HG02623 (cell line): ENCODE measurements around the gene PGBD1.
"Not testable (repeated sequence)": the region's sequence is repeated elsewhere in the genome, so short reads cannot be mapped to it uniquely, and the experiment has no call there.

Experiments
- ATAC-seq: cut with Tn5 transposase; IDR thresholded peaks from one replicate; pipeline ENCODE4 v1.9.1; 2021; ENCODE audit warnings: moderate library complexity; ENCODE audit not compliant: unreplicated experiment

Gene PGBD1

GRCh38 chr6:28269492-28269891 lies 11.9 kb upstream of the PGBD1 start:
- ATAC-seq = no peak

GRCh38 chr6:28274888-28275287 lies 6.5 kb upstream of the PGBD1 start:
- ATAC-seq = no peak

DNA sequence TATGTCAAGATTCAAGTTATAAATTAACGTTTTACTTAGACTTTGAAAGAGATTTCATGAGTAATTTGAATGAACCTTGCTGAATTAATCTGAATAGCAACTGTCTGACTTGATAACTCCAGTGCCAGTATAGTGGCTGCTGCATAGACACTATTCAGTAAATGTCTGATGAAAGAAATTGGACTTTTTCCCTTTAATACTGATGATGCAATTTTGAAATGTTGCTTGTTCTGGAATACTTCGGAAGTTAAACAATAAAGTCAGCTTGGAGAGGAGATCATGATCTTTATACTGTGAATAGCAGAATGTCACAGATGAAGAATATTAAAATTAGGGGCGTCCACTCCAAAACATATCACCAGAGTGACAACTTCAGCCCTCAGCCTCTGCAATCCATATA lies 3.6 kb upstream of the PGBD1 start:
- no peak for ATAC-seq

DNA sequence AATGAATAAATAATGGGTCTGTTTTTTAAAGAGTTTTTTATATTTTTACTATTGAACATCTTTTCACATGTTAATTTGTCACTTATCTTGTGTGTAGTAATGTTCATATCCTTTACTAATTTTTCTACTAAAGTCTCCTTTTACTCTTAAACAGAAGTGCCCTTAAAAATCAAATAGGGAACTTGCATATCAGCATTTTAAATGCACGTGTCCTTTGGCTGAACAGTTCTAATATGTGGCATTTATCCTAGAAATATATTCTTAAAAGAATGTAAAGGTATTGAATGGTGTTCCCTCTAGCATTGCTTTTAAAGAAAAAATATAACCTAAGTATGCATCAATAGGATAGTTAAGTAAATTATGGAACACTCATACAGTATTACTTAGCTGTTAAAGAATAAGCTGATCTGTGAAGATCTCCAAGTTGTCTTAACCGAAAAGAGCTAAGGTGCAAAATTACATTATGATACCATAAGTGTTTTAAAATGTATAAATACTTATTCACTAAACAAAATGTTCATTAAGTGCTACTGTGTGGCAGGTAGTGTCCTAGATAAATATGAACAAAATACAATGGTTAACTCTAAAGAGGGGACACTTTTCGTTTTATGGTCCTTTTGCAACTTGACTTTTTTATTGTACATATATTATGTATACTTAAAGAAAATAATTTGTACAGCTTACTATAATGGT lies 631 bp upstream of the PGBD1 start:
- no peak for ATAC-seq

DNA sequence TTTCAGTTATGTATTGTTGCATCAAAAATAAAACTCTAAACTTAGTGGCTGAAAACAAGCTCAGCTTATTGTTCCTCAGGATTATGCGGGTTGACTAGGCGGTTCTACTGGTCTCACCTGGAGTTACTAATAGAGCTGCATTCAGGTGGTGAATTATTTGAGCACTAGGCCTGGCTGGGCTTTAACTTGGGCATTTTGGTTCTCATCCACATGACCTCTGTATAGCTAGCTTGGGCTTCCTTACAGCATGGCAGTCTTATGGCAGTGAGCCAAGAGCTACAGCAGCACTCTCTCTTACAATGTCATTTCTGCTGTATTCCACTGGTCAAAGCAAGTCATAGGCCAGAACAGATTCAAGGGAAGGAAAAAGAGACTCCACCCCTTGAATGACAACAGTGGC lies 1.6 kb downstream of the PGBD1 start:
- ATAC-seq = no peak

DNA sequence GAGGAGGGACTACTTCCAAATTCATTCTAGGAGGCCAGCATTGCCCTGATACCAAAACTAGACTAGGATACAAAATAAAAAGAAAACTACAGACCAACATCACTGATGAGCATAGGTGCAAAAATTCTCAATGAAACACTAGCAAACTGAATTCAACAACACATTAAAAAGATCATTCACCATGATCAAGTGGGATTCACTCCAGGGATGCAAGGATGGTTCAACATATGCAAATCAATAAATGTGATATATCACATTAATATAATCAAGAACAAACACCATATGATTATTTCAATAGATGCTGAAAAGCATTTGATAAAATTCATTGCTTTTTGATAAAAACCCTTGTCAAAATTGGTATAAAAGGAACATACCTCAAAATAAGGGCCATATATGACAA lies 10.2 kb downstream of the PGBD1 start:
- no peak for ATAC-seq

DNA sequence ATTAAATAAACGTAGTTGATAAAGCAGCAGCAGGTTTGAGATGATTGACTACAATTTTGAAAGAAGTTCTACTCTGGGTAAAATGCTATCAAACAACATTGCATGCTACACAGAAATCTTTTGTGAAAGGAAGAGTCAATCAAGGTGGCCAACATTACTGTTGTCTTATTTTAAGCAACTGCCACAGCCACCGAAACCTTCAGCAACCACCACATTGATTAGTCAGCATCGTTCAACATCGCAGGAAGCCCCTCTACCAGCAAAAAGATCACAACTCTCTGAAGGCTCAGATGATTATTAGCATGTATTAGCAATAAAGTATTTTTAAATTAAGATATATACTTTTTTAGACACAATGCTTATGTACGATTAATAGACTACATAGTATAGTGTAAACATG lies 14.0 kb downstream of the PGBD1 start:
- ATAC-seq = no peak

- no peak for ATAC-seq
These were observed 15.2 kb downstream of the PGBD1 start for GRCh38 chr6:28296520-28297060.

- peak; percentile 71 for ATAC-seq
These were observed 22.2 kb downstream of the PGBD1 start for GRCh38 chr6:28303570-28303969.

- not testable (repeated sequence) for ATAC-seq
These were observed 25.0 kb downstream of the PGBD1 start for GRCh38 chr6:28306363-28306762.

DNA sequence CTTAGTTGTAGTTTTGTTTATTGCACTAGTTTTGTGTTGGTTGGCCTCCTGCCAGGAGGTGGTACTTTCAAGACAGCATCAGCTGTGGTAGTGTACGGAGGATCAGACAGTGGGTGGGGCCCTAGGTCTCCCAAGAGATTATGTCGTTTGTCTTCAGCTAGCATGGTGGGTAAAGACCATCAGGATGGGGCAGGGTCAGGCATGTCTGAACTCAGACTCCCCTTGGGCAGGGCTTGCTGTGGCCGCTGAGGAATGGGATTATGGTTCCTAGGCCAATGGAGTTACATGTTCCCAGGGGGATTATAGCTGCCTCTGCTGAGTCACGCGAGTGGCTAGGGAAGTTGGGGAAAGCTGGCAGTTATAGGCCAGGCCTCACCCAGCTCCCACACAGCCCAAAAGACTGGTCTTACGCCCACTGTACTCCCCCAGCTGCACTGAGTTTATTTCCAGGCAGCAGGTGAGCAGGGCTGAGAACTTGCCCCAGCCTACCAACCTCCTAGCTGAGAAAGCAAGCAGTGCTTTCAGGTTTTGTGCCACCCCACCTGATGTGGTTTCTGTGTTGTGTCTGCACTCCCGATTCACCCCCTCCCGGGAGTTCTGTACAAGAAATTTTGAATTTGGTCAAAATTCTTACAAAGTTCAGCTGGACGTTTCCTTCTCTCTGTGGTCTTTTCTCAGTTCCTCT lies 29.9 kb downstream of the PGBD1 start:
- ATAC-seq = no peak

DNA sequence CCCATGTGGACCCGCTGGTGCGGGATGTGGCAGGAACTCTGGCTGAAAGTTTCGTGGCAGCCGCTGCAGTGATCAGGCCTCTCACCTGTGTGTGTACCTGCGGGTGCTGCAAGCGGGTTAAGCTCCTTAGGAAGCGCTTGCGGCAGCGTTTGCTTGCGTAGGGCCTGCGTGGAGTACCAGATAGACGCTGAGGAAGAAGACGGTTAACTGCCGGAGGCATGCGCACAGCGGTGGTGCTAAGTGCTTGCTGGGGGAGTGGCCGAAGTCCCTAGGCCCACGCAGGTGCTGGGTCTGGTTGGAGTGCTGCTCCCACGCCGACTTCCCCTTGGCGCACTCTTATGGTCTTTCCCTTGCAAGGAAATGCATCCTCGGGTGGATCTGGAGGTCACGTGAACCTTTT lies 31.6 kb downstream of the PGBD1 start:
- ATAC-seq = no peak

DNA sequence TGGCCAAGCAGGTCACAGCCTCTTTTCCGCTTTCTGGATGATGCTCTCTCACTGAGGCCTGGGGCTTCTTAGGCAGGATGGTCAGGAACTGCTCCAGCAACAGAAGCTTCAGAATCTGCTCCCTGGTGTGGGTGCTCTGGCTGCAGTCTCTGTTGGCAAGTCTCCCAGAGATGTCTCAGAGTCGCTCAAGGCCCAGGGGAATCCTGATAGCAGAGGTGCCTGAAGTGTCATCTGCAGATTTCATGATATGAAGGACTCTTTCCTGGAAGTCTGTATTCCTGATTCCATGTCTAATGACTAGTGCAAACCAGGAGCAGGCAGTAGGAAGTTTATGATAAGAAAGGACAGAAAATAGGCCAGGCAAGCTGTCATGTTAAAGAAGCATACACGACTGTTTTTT lies 34.3 kb downstream of the PGBD1 start:
- ATAC-seq = no peak

- ATAC-seq = not testable (repeated sequence)
These were observed 36.5 kb downstream of the PGBD1 start for GRCh38 chr6:28317866-28318265.

- ATAC-seq = no peak
These were observed 41.3 kb downstream of the PGBD1 start for GRCh38 chr6:28322661-28323060.

DNA sequence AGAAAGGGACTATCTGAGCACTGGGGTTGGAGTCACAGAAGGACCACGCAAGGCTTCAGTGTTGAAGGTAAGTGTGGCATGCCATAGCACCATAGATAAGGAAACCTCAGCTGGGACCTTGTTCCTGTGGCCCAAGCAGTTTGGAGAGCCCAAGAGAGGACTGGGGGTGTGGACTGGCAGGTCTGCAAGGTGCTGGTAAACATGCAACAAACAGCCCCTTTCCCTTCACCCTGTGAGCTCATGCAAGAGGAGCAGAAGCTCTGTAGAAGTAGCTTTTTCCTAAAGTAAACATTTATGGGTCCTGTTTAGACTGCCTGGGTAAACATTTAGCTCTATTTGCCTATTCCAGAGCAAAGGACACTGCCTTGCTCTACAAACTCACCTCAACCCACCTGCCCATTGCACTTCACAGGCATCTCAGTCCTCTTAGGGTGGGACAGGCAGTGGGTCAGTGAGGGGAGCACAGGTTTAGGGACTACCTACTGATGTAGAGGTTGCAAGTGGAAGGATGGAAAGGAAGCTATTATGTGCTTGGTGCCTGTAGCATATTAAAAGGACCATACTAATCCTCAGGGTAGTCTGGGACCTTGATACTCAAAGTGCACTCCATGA lies 42.5 kb downstream of the PGBD1 start:
- no peak for ATAC-seq

- ATAC-seq = no peak
These were observed 45.1 kb downstream of the PGBD1 start for GRCh38 chr6:28326371-28326948.

DNA sequence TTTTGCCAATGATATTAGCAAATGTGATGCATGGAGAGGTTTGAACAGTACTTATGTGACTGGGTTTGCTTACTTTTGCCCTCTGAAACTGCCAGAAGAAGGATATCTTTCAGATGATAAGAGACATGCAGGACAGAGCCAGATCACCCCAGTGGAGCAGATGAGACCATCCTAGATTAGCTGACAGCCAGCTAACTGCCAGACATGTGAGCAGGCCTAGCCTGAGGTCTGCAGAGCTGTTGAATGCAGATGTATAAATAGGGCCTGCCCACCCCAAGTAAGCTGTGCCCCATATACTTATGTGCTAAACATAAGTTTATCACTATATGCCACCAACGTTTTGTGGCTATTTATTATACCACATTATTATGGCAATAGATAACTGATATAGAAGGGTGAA lies 48.7 kb downstream of the PGBD1 start:
- no peak for ATAC-seq

DNA sequence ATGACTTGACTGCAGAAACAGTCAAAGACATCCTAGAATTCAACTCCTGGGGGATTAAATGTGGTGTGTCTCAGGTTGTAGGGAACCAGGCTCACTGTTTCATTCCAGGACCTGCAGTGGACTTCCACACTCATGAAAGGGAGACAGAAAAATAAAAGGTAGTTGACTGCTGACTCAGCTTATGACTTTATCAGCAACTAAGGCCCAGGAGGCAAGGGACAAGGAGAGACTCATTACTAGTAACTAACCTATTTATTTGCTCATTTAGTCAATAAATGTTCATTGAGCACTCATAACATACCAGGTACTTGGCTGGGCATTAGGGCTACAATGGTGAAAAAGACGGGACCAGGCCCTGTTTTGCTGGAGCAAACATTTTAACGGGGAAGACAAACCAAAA lies 51.7 kb downstream of the PGBD1 start:
- no peak for ATAC-seq

DNA sequence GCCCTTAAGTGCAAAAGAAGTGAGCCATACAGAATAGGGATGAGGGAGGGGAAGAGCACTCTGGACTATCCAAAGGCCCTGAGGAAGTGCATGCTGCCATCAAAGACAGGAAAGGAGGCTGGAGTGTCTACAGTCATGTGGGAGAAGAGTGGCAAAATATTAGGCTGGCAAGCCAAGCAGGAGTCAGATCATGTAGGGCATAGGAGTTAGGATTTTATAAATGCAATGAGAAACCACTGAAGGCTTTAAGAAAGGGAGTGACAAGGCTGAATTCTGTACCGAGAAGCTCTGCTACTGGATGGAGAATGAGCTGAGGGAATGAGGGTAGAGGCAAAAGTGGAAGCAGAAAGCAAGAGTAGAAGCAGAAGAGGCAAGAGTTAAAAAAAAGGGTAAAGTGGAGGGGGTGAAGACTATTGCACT lies 52.2 kb downstream of the PGBD1 start:
- ATAC-seq = no peak

DNA sequence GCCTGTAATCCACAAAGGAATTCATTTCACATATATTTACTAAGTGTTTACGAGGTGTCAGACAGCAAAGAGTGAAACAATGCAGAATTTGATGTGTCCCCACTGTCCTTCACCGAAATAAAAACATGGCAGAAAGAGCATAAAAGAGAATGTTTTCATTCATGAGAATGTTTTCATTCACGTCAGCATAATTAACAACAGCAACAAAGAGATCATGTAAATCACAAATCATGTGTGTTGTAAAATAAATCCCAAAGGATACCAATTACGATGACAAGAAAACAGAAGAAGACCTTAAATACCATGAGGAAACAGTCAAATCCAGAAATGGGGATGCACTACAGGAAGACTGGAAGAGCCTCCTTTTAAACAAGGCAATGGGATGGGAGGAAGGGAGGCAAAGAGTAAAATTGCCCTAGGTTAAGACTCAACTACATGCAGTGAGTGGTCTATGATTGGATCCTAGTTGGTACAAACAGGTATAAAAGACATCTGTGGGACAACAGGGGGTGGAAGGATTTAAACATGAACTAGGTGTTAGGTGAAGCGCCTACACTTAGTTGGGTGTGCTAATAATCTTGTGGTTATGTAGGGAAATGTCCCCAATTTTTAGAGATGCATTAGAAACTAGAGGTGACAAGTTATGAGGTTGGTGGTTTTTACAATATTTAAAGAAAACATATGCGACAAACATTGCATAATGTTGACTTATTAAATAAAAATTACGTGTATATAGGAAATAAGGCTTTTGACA lies 53.1 kb downstream of the PGBD1 start:
- ATAC-seq = no peak
